ENCODE measurements around the gene TMEM256.

The TMEM256 gene

GRCh38 chr17:7403977-7404736, at the start of gene TMEM256:
Gene TMEM256, minus strand, starts transcription at chr17:7404097. Its CDS starts 13 bp downstream, at chr17:7404084.
- peak; percentile 98 for DNase-seq (ENCODE audit: low read depth)
- TF ChIP-seq CTCF (conservative IDR thresholded peaks at IDR 0.05; ENCODE audit: low read depth, low read length) = no peak
- H3K4me3 ChIP-seq (ENCODE audit: low read length) = peak within 1 kb of the TSS; percentile 77

DNA sequence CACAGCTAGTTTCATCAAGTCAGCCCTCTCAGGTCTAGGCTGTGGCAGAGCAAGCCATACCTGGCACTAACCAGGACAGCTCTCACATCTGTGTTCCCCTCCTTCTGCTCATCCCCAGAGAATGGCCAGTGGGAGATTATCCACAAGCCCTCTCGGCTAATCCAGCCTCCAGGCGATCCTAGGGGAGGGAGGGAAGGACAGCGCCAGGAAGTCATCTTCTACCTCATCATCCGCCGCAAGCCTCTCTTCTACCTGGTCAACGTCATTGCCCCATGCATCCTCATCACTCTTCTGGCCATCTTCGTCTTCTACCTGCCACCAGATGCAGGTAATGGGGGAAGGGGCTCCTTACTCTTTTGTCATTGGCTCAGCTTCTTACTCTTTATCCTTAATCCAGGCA, 44.6 kb upstream of the TMEM256 start:
- DNase-seq (ENCODE audit: low read depth) = no peak
- no peak for TF ChIP-seq CTCF (conservative IDR thresholded peaks at IDR 0.05; ENCODE audit: low read depth, low read length)
- H3K4me3 ChIP-seq (ENCODE audit: low read length) = no peak overlapping the region

DNA sequence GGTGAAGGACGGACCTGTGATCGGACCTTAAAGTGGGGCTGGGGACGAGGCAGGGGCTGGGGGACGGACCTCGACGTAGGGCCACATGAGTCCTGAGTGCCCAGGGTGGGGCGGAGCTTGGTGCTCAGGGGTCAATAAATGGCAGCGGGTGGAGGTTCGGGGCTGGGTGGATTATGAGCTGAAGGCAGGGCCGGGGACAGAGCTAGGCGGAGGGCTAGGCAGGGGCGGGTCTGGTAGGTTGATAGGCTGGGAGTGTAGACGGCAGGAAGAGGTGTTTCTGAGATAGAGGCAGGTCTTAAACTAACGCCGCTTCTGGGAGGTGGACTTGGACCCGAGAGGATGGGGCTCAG, 41.7 kb upstream of the TMEM256 start:
- DNase-seq (ENCODE audit: low read depth) = no peak
- no peak for TF ChIP-seq CTCF (conservative IDR thresholded peaks at IDR 0.05; ENCODE audit: low read depth, low read length)
- peak overlapping the region; percentile 57 for H3K4me3 ChIP-seq (ENCODE audit: low read length)

DNA sequence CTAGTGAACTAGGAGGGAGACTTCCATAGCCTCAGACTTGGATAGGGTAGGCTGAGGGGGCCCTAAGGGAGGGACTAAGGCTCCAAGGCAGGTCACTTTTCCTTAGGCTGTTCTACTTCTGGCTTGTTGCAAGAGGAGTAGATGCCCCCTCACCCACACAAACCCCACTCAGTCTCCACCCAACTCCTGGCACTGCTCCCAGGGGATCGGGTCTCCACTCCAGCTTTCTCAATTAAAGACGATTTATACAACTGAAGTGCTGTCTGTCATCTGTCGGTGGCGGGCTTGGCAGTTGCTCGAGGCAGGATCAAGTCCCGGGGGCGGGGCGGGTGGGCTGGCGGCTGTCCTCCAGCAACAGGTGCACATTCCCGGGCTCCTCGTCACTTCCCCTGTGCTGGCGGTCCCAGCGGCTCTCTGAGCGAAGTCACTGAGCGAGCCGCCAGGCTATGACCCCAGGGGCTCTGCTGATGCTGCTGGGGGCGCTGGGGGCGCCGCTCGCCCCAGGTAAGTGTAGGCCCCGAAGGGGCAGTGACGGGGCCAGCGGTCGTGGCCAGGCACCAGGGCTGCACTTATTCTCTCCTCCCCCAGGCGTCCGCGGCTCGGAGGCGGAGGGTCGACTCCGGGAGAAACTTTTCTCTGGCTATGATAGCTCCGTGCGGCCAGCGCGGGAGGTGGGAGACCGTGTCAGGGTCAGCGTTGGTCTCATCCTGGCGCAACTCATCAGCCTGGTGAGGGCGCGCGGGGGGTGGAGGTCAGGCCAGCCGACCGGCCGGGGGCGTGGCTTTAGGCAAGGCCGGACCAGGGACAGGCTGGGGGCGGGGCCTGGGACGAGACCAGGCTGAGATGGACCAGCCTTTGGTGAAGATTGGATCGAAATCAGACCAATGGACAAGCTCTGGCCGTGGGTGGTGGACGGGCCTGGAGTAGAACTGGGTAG, 41.1 kb upstream of the TMEM256 start, which contains the start of gene CHRNB1:
Gene CHRNB1, plus strand, starts transcription at position 380 of the 937 bp plus-strand sequence. Its CDS starts 67 bp downstream, at position 447.
- DNase-seq (ENCODE audit: low read depth) = no peak
- TF ChIP-seq CTCF (conservative IDR thresholded peaks at IDR 0.05; ENCODE audit: low read depth, low read length) = peak; percentile 4
- H3K4me3 ChIP-seq (ENCODE audit: low read length) = peak within 1 kb of the TSS; percentile 57

DNA sequence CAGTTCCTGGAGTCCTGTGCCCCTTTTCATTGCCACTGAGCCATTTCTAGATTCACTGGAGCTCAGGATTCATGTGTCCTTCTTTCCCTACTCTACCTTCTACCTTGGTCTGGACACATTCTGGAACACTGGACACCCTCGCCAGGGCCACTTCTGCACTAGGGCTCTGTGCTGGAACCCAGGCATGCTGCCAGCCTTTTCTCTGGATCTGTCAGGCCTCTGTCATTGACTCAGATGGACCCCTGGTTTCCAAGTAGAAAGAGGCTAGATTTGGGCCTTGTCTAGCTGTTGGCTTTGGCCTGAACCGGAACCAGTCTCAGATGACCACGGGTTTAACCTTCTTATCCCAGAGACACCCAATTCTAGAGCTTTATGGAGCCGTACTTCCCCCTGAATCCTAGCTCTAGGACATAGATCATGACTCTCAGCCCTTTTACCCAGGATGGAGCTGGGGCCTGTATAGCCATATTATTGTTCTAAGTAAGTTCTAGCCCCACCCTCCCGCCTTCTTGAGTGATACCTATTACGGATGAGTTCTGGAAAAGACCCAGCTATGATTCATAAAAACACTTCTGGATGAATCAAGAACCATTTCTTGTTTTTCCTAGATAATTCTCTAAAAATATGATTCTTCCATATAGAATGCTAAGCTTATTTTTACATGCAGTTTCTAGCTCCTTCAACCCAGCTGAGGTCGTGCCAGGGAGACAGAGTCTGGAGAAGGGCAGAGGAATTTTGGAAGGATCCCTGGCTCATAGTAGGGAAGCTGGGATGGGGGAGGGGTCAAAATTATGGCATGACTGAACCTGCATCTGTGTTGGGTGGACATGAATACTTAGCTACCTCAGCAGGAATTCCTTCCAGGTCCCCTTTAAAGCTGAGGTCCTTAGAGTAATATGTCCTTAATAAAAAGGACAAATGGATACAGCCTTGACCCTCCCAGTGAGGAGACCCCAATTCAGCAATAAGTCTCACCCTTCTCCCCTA, 39.9 kb upstream of the TMEM256 start:
- H3K4me3 ChIP-seq (ENCODE audit: low read length) = no peak overlapping the region
- no peak for DNase-seq (ENCODE audit: low read depth)
- TF ChIP-seq CTCF (conservative IDR thresholded peaks at IDR 0.05; ENCODE audit: low read depth, low read length) = no peak

DNA sequence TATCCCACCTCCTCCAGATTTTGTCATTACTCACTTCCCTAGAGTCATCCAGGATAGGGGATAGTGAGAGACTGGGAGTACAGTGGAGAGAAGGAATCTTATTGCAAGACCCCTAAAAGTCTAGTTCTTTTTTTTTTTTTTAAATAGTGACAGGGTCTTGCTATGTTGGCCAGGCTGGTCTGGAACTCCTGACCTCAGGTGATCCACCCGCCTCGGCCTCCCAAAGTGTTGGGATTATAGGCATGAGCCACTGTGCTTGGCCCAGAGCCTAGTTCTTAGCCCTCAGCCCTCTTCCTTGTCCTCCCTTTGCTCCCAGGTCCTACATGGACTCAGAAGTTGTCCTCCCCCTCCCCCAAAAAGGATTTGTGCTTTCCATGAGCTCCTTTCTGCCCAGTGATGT, 38.2 kb upstream of the TMEM256 start:
- no peak overlapping the region for H3K4me3 ChIP-seq (ENCODE audit: low read length)
- TF ChIP-seq CTCF (conservative IDR thresholded peaks at IDR 0.05; ENCODE audit: low read depth, low read length) = no peak
- no peak for DNase-seq (ENCODE audit: low read depth)

All from retinal pigment epithelial cell (primary cell).